GM11168 (cell line): ENCODE measurements around the gene GDPGP1.
"Not testable (repeated sequence)": the region's sequence is repeated elsewhere in the genome, so short reads cannot be mapped to it uniquely, and the experiment has no call there.

Source experiments
- in situ Hi-C: fragments of 300-500 bp; cut with MboI; formaldehyde crosslinking; loops from one replicate; pipeline ENCODE4 v1.12.0; 2022; ENCODE audit warnings: low sequenced_read_pairs; ENCODE audit not compliant: unreplicated experiment

GDPGP1 gene

GRCh38 chr15:90291679-90292356 lies 57.8 kb downstream of the GDPGP1 start:
- in situ Hi-C loops = no loop called here

GRCh38 chr15:90293040-90293810 lies 59.2 kb downstream of the GDPGP1 start:
- in situ Hi-C loops = not testable (repeated sequence)

- in situ Hi-C loops = no loop called here
Observed at GRCh38 chr15:90294159-90294558, 60.1 kb downstream of the GDPGP1 start.

GRCh38 chr15:90294601-90295269 lies 60.7 kb downstream of the GDPGP1 start:
- in situ Hi-C loops = no loop called here

GRCh38 chr15:90295270-90295648 lies 61.2 kb downstream of the GDPGP1 start:
- in situ Hi-C loops = no loop called here
